Spleen (tissue), 7 donors: ENCODE measurements around the gene NUPR1.

Source experiments
- CTCF ChIP-seq, 11 experiments: fragments of 200-600 bp in 7 of 11; fragments of 450-650 bp in 4 of 11; sonication (generic) in 4 of 11; IDR thresholded peaks in 8 of 11; conservative IDR thresholded peaks in 3 of 11; 1 replicate in 7 of 11; 2 replicates in 4 of 11; pipeline versions ENCODE4 v1.4.0 to v1.8.0; 2016 to 2021; ENCODE audit warnings: antibody characterized with exemption in 11 of 11, inconsistent platforms in 4 of 11, mild to moderate bottlenecking in 1 of 11
- POLR2A ChIP-seq, 3 donors: fragments of 450-650 bp; IDR thresholded peaks; one replicate each; pipeline ENCODE4 v1.5.1; 2017; ENCODE audit warnings: antibody characterized with exemption in 3 of 3, mild to moderate bottlenecking in 1 of 3
- POLR2AphosphoS5 ChIP-seq, 3 donors: sonication (generic); formaldehyde crosslinking; IDR thresholded peaks; one replicate each; pipeline ENCODE4 v1.5.1; 2017; ENCODE audit warnings: antibody characterized with exemption in 3 of 3
- donor health status: DM: no; HTN: no; CAD: no; lungs with moderate emphysema.
- donor health status: DM: no; HTN: no; CAD: no.
- donor health status: DM: no; HTN: no; CAD: no.

- TF ChIP-seq POLR2AphosphoS5 (IDR thresholded peaks at IDR 0.05) (no peak), CTCF (IDR thresholded peaks at IDR 0.05 in 8 of 11, conservative IDR thresholded peaks at IDR 0.05 in 3 of 11) (no peak), POLR2A (IDR thresholded peaks at IDR 0.05) (no peak)
Measured at GRCh38 chr16:28569968-28570752, 31.4 kb upstream of the NUPR1 start.
